A673 (cell line): ENCODE results near the gene BTBD9. TPM values are rescaled to one million over a fixed set of nuclear protein-coding genes. Genes with fewer than 3 reads are reported as not detected.

ENCODE experiments used
- BruUV-seq: library from RNA; stranded (reverse); fragments of 400-500 nt; replicated peaks from 2 replicates; lab custom pipeline; 2021; lab: Mats Ljungman, UMichigan
- CTCF ChIA-PET: fragments of 300-600 bp; sonication (Branson Sonifier 250); formaldehyde crosslinking; loops from one replicate; lab custom pipeline; 2022; ENCODE audit warnings: antibody characterized with exemption; lab: Charles Lee
- POLR2A ChIA-PET: fragments of 300-600 bp; sonication (Branson Sonifier 250); formaldehyde crosslinking; loops from one replicate; lab custom pipeline; 2022; ENCODE audit warnings: antibody characterized with exemption; ENCODE audit not compliant: low non-redundant PET; lab: Charles Lee
- DNase-seq: peaks from one replicate; pipeline ENCODE4 v3.0.0-alpha.2; 2015; ENCODE audit warnings: low spot score
- H3K27ac ChIP-seq: fragments of 200-600 bp; sonication (generic); 2 replicates; pipeline ENCODE4 v1.5.1; 2016; ENCODE audit warnings: mixed run types, low read depth, mild to moderate bottlenecking, mixed read lengths, antibody characterized with exemption, low read length; ENCODE audit not compliant: poor library complexity, severe bottlenecking
- H3K27me3 ChIP-seq: fragments of 200-600 bp; sonication (generic); replicated peaks from 2 replicates; pipeline ENCODE4 v1.6.1; 2017; ENCODE audit warnings: mixed run types, low read depth, mild to moderate bottlenecking, mixed read lengths, antibody characterized with exemption, low read length; ENCODE audit not compliant: insufficient read depth, poor library complexity
- H3K36me3 ChIP-seq: fragments of 200-600 bp; sonication (generic); 2 replicates; pipeline ENCODE4 v1.6.1; 2016; ENCODE audit warnings: mixed run types, mild to moderate bottlenecking, mixed read lengths, antibody characterized with exemption, low read length; ENCODE audit not compliant: insufficient read depth, poor library complexity, severe bottlenecking
- H3K4me1 ChIP-seq: fragments of 200-600 bp; sonication (generic); 2 replicates; pipeline ENCODE4 v1.6.1; 2017; ENCODE audit warnings: mixed run types, mild to moderate bottlenecking, mixed read lengths, antibody characterized with exemption, low read length; ENCODE audit not compliant: insufficient read depth, poor library complexity, severe bottlenecking
- H3K4me3 ChIP-seq: fragments of 200-600 bp; sonication (generic); 2 replicates; pipeline ENCODE4 v1.5.1; 2016; ENCODE audit warnings: low read depth, mixed run types, mild to moderate bottlenecking, mixed read lengths, low read length; ENCODE audit not compliant: poor library complexity, severe bottlenecking
- H3K9me3 ChIP-seq: fragments of 200-600 bp; sonication (generic); 2 replicates; pipeline ENCODE4 v1.6.1; 2016; ENCODE audit warnings: mixed run types, low read depth, mild to moderate bottlenecking, mixed read lengths, antibody characterized with exemption, low read length; ENCODE audit not compliant: poor library complexity, severe bottlenecking
- CTCF ChIP-seq: fragments of 300-800, 200-600 bp; sonication (generic); conservative IDR thresholded peaks from 2 replicates; pipeline ENCODE4 v1.5.1; 2017; ENCODE audit warnings: low read depth, mild to moderate bottlenecking, antibody characterized with exemption, low read length, moderate library complexity, mixed read lengths
- EZH2 ChIP-seq: fragments of 200-600 bp; sonication (generic); IDR thresholded peaks from 2 replicates; pipeline ENCODE4 v1.6.1; 2017; ENCODE audit warnings: borderline replicate concordance, low read depth, mild to moderate bottlenecking, mixed read lengths, antibody characterized with exemption, low read length; ENCODE audit not compliant: poor library complexity, severe bottlenecking
- intact Hi-C: fragments of 100-400 bp; cut with micrococcal nuclease; formaldehyde crosslinking; loops from one replicate; pipeline ENCODE4 v1.10.0; 2022; ENCODE audit not compliant: unreplicated experiment
- total RNA-seq: library from RNA; stranded (reverse); gene quantifications from 2 replicates; pipeline ENCODE4 v1.2.3, GENCODE V29; 2021

Gene BTBD9
- total RNA-seq, 1 experiment from 2014 or later: 8.0 TPM

GRCh38 chr6:38378801-38379200, 260.9 kb downstream of the BTBD9 start:
- no peak overlapping the region for H3K4me3 ChIP-seq
- H3K27ac ChIP-seq: no peak overlapping the region
- H3K27me3 ChIP-seq: no peaks in the 10 kb centered on the region
- POLR2A ChIA-PET: no interaction called here
- H3K36me3 ChIP-seq: no peaks in the 10 kb centered on the region
- H3K4me1 ChIP-seq: no peaks in the 10 kb centered on the region
- BruUV-seq: no TSS peak
- TF ChIP-seq CTCF: no peak
- TF ChIP-seq EZH2: no peak
- CTCF ChIA-PET: interaction anchor here (0.6 kb wide), 1 partner anchor 548 kb away, joined by 11 read pairs; no protein-coding TSS in a partner anchor
- H3K9me3 ChIP-seq: no peaks in the 10 kb centered on the region
- DNase-seq: no peak
- intact Hi-C loops: no loop called here

GRCh38 chr6:38375937-38376336, 263.8 kb downstream of the BTBD9 start:
- ChIA-PET CTCF (no interaction called here), POLR2A (no interaction called here)
- H3K4me3 ChIP-seq: no peak overlapping the region
- no peaks in the 10 kb centered on the region for H3K36me3 ChIP-seq
- no peak for TF ChIP-seq EZH2
- no peak for TF ChIP-seq CTCF
- BruUV-seq: no TSS peak
- no peaks in the 10 kb centered on the region for H3K27me3 ChIP-seq
- no peaks in the 10 kb centered on the region for H3K4me1 ChIP-seq
- no peak for DNase-seq
- no peaks in the 10 kb centered on the region for H3K9me3 ChIP-seq
- no peak overlapping the region for H3K27ac ChIP-seq
- intact Hi-C loops: no loop called here

- Histone ChIP-seq H3K27me3 (no peaks in the 10 kb centered on the region), H3K27ac (no peak overlapping the region), H3K4me3 (no peak overlapping the region), H3K36me3 (no peaks in the 10 kb centered on the region), H3K9me3 (no peaks in the 10 kb centered on the region), H3K4me1 (no peaks in the 10 kb centered on the region)
- ChIA-PET POLR2A (no interaction called here), CTCF (no interaction called here)
- TF ChIP-seq CTCF: no peak
- TF ChIP-seq EZH2: no peak
- intact Hi-C loops: no loop called here
- no TSS peak for BruUV-seq
- DNase-seq: no peak
These were observed 264.4 kb downstream of the BTBD9 start for GRCh38 chr6:38375341-38375740.
